Right lobe of liver (tissue), 6 donors: Measurements from ENCODE around the gene GRM8. TPM values are rescaled to one million over a fixed set of nuclear protein-coding genes. Genes with fewer than 3 reads are reported as not detected.

Source experiments
- ATAC-seq, 4 donors: fragments of 200-7000 bp; cut with Tn5 transposase; one replicate each; pipeline ENCODE4 v1.9.1; 2020; ENCODE audit warnings: mild to moderate bottlenecking in 4 of 4, moderate library complexity in 4 of 4
- DNase-seq, 3 donors: peaks; one replicate each; pipeline ENCODE4 v3.0.0-alpha.2; 2020
- H3K27ac ChIP-seq, 3 donors: fragments of 200-600 bp; one replicate each; pipeline ENCODE4 v1.8.0; 2022
- H3K27me3 ChIP-seq, 2 donors: fragments of 200-600 bp; one replicate each; pipeline ENCODE4 v1.8.0; 2022
- H3K36me3 ChIP-seq, 4 donors: fragments of 200-600 bp; sonication (generic) in 1 of 4; one replicate each; pipeline versions ENCODE4 v1.5.1 to v1.8.0; 2017 to 2022; ENCODE audit warnings: control low read depth in 1 of 4
- H3K4me1 ChIP-seq, 4 donors: fragments of 200-600 bp; sonication (generic) in 1 of 4; one replicate each; pipeline versions ENCODE4 v1.5.1 to v1.8.0; 2017 to 2022; ENCODE audit warnings: control low read depth in 1 of 4
- H3K4me3 ChIP-seq, 3 donors: fragments of 200-600 bp; one replicate each; pipeline ENCODE4 v1.8.0; 2022
- H3K9me3 ChIP-seq, 4 donors: fragments of 200-600 bp; sonication (generic) in 1 of 4; one replicate each; pipeline versions ENCODE4 v1.5.1 to v1.8.0; 2017 to 2022; ENCODE audit warnings: control low read depth in 1 of 4
- CTCF ChIP-seq, 4 donors: fragments of 200-600 bp in 3 of 4; fragments of 450-650 bp in 1 of 4; IDR thresholded peaks; one replicate each; pipeline versions ENCODE4 v1.5.1 to v1.8.0; 2016 to 2022; ENCODE audit warnings: antibody characterized with exemption in 4 of 4, mild to moderate bottlenecking in 2 of 4
- POLR2A ChIP-seq: fragments of 450-650 bp; IDR thresholded peaks from one replicate; pipeline ENCODE4 v1.6.1; 2017; ENCODE audit warnings: antibody characterized with exemption, mild to moderate bottlenecking
- WGBS: methylation state at CpG from one replicate; pipeline ENCODE4 v1.1.6; 2018; ENCODE audit warnings: low coverage, low lambda C conversion rate; ENCODE audit not compliant: insufficient coverage; ENCODE audit errors: missing lambda C conversion rate; 5-methylcytosine and 5-hydroxymethylcytosine counted together
- intact Hi-C, 2 donors: fragments of 100-400 bp; cut with DNase I; formaldehyde crosslinking; loops; one replicate each; pipeline versions ENCODE4 v1.11.2 to v1.14.1; 2022
- total RNA-seq, 6 experiments: library from RNA; depleted of rRNA in 2 of 6; stranded (reverse); fragments of >200 nt in 2 of 6; fragmentation: NEBNext Ultra II Directional in 3 of 6; extraction: Animal tissue kit (Norgen Biotek cat#: 25700) in 3 of 6; gene quantifications; one replicate each; pipeline versions ENCODE4 v1.1.0 to v1.2.4, GENCODE V29; 2016 to 2023
- donor health status: DM: no; HTN: yes; CAD: no.
- donor health status: DM: no; HTN: no; CAD: no.
- donor health status: DM: no; HTN: no; CAD: no.
- donor health status: DM: no; HTN: yes; CAD: no.
- donor health status: DM: no; HTN: yes; CAD: no.

GRM8 gene
- total RNA-seq, 6 experiments from 2014 or later, result 0.12 to 8.4 (median 2.7) TPM

- intact Hi-C loops, result no loop called here
- Histone ChIP-seq H3K27me3 (no peaks in the 10 kb centered on the region), H3K27ac (no peak overlapping the region), H3K9me3 (no peaks in the 10 kb centered on the region), H3K4me3 (no peak overlapping the region), H3K4me1 (no peaks in the 10 kb centered on the region), H3K36me3 (no peaks in the 10 kb centered on the region)
- no peak for DNase-seq
- TF ChIP-seq CTCF (IDR thresholded peaks at IDR 0.05) (no peak), POLR2A (no peak)
- ATAC-seq, result no peak
- WGBS, result 67% methylated on average over 1 of the region's 1 CpG
Observed at GRCh38 chr7:126403040-126403439, 849.7 kb downstream of the GRM8 start.

DNA sequence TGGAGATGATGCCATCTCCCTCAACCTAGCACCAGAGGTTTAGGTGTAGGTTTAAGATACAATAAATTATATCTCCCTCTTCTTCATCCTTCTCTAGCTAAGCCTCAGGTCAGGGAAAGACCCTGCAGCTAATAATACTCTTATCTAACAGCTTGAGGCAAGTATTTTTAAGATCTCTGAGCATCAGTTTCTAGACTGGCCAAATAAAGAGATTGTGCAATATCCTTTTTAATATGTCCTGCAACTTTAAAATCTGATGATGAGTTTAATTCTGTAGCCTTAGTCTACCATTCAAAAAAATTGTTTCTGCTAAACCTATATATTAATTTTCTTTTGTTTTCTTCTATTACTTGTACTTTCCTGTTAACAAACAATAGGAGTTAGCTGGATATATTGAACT is 850.8 kb downstream of the GRM8 start:
- H3K4me1 ChIP-seq, result no peaks in the 10 kb centered on the region
- intact Hi-C loops, result no loop called here
- H3K27ac ChIP-seq, result no peak overlapping the region
- no peaks in the 10 kb centered on the region for H3K27me3 ChIP-seq
- H3K4me3 ChIP-seq, result no peak overlapping the region
- no peaks in the 10 kb centered on the region for H3K36me3 ChIP-seq
- ATAC-seq (no peak), DNase-seq (no peak)
- no peaks in the 10 kb centered on the region for H3K9me3 ChIP-seq
- TF ChIP-seq POLR2A, result no peak
- no peak for TF ChIP-seq CTCF (IDR thresholded peaks at IDR 0.05)

DNA sequence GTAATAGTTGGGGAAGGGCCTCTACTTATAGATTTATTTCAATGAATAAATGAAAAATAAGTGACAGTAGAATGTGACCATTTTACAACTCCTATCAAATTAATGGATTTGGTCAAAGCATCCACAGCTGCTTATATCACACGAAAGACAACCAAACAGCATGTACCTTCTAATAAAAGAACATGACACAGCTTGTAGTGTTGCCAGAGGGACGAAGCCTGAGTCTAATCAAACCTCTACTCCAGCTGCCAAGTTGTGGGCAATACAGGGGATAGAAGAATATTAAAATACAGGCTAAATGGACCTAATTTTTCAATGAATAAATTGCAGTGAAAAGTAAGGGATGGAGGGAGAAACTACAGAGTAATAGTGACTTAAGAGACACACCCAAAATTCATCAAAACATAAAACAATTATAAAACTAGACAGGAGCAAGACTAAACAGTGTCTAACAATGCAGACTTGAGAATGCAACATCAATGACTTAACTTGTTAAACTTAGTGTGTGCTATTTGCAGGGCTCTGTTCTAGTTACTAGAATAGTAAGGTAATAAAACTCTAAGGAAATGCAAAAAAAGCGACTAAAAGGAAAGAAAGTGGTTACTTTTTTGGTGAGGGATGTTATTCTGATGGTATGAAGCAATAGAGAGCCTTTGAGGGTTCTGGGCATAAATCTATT is 853.8 kb downstream of the GRM8 start:
- WGBS, result 34% methylated on average over 3 of the region's 3 CpGs
- intact Hi-C loops, result no loop called here
- no peak for ATAC-seq

GRCh38 chr7:126398285-126398684 is 854.5 kb downstream of the GRM8 start:
- no peak for ATAC-seq
- intact Hi-C loops, result no loop called here
- no peak for DNase-seq
- TF ChIP-seq POLR2A (no peak), CTCF (IDR thresholded peaks at IDR 0.05) (no peak)
- no peaks in the 10 kb centered on the region for H3K27me3 ChIP-seq
- H3K9me3 ChIP-seq, result no peaks in the 10 kb centered on the region
- H3K4me3 ChIP-seq, result no peak overlapping the region
- H3K27ac ChIP-seq, result no peak overlapping the region
- H3K36me3 ChIP-seq, result no peaks in the 10 kb centered on the region
- no peaks in the 10 kb centered on the region for H3K4me1 ChIP-seq

More for the DNA sequence above, 853.8 kb downstream of the GRM8 start:
- no peaks in the 10 kb centered on the region for H3K4me1 ChIP-seq
- H3K4me3 ChIP-seq, result no peak overlapping the region
- no peak overlapping the region for H3K27ac ChIP-seq
- no peak for DNase-seq
- no peaks in the 10 kb centered on the region for H3K27me3 ChIP-seq
- TF ChIP-seq POLR2A (no peak), CTCF (IDR thresholded peaks at IDR 0.05) (no peak)
- H3K36me3 ChIP-seq, result no peaks in the 10 kb centered on the region
- no peaks in the 10 kb centered on the region for H3K9me3 ChIP-seq

- H3K9me3 ChIP-seq, result no peaks in the 10 kb centered on the region
- ATAC-seq (no peak), DNase-seq (no peak)
- H3K27ac ChIP-seq, result no peak overlapping the region
- H3K4me1 ChIP-seq, result no peaks in the 10 kb centered on the region
- no peaks in the 10 kb centered on the region for H3K36me3 ChIP-seq
- 57% methylated on average over 7 of the region's 7 CpGs for WGBS
- TF ChIP-seq CTCF (IDR thresholded peaks at IDR 0.05), result no peak
- no peak for TF ChIP-seq POLR2A
- intact Hi-C loops, result no loop called here
- H3K4me3 ChIP-seq, result no peak overlapping the region
- no peaks in the 10 kb centered on the region for H3K27me3 ChIP-seq
Observed at GRCh38 chr7:126394406-126394805, 858.3 kb downstream of the GRM8 start.
